ENCODE results near the gene NUP85.

DNA sequence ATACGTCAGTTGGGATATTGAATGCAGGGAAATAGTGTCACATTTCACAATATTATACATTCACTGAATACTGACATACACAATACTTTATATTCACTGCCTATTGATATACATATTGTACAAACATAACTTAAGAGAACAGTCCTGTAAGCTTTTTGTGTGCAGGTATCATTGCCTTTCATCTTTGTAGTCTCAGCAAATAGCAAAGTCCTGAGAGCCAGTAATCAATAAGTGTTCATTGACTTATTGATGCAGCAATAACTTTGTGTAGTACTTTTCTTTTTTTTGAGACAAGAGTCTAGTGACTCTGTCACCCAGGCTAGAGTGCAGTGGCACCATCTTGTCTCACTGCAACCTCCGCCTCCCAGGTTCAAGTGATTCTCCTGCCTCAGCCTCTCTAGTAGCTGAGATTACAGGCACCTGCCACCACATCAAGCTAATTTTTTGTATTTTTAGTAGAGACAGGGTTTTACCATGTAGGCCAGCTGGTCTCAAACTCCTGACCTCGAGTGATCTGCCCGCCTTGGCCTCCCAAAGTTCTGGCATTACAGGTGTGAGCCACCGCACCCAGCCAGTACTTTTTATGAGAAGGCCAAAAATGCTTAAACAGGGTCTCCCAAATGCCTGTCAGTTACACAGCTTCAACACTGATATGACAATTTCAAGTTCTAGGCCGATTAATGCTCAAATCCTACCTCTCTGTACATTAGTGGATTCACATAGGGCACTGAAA, 5.4 kb upstream of the NUP85 start:
- no peak for TF ChIP-seq POLR2A (IDR thresholded peaks at IDR 0.05; ENCODE audit: low read depth, low read length)
- TF ChIP-seq POLR2AphosphoS5 (IDR thresholded peaks at IDR 0.05; ENCODE audit: low read depth, low read length), result no peak
- TF ChIP-seq TAF1 (IDR thresholded peaks at IDR 0.05; ENCODE audit: borderline replicate concordance, low read depth, low read length), result no peak

Data from GM12892 (cell line).